MG63 (cell line): ENCODE results near the gene RHOA. TPM values are rescaled to one million over a fixed set of nuclear protein-coding genes. Genes with fewer than 3 reads are reported as not detected.
"Not testable (repeated sequence)": the region's sequence is repeated elsewhere in the genome, so short reads cannot be mapped to it uniquely, and the experiment has no call there.

Experiments used
- DNase-seq: peaks from one replicate; pipeline ENCODE4 v3.0.0-alpha.2; 2020
- H3K27me3 ChIP-seq: fragments of 250-450 bp; sonication (Bioruptor Pico); 2 replicates; pipeline ENCODE4 v1.5.1; 2020; ENCODE audit warnings: mild to moderate bottlenecking, moderate library complexity
- H3K36me3 ChIP-seq: fragments of 250-450 bp; sonication (Bioruptor Pico); 2 replicates; pipeline ENCODE4 v1.5.1; 2020; ENCODE audit warnings: mild to moderate bottlenecking, moderate library complexity
- H3K4me3 ChIP-seq: fragments of 250-450 bp; sonication (Bioruptor Pico); 2 replicates; pipeline ENCODE4 v1.5.1; 2020; ENCODE audit warnings: mild to moderate bottlenecking, moderate library complexity
- H3K9me3 ChIP-seq: fragments of 250-450 bp; sonication (Bioruptor Pico); 2 replicates; pipeline ENCODE4 v1.5.1; 2020; ENCODE audit warnings: mild to moderate bottlenecking, moderate library complexity
- total RNA-seq: library from RNA; depleted of rRNA; stranded (reverse); fragments of >200 nt; shearing (Covaris generic); gene quantifications from 2 replicates; pipeline ENCODE4 v1.2.3, GENCODE V29; 2014; ENCODE audit warnings: low replicate concordance

The RHOA gene
- total RNA-seq, 1 experiment from 2014 or later: 495 TPM

- H3K27me3 ChIP-seq: no peaks in the 10 kb centered on the region
- H3K4me3 ChIP-seq: no peak overlapping the region
- H3K9me3 ChIP-seq: no peaks in the 10 kb centered on the region
- DNase-seq: no peak
- no peaks in the 10 kb centered on the region; the same call in 1 of the 2 replicates for H3K36me3 ChIP-seq
These were observed 23.4 kb downstream of the RHOA start for GRCh38 chr3:49388289-49388820.

GRCh38 chr3:49387721-49388120, 24.1 kb downstream of the RHOA start:
- DNase-seq: no peak
- no peaks in the 10 kb centered on the region; the same call in 1 of the 2 replicates for H3K36me3 ChIP-seq
- no peak overlapping the region for H3K4me3 ChIP-seq
- no peaks in the 10 kb centered on the region for H3K27me3 ChIP-seq
- no peaks in the 10 kb centered on the region for H3K9me3 ChIP-seq

GRCh38 chr3:49386056-49386756, 25.6 kb downstream of the RHOA start:
- no peak for DNase-seq
- Histone ChIP-seq H3K4me3 (no peak overlapping the region), H3K36me3 (no peaks in the 10 kb centered on the region; the same call in 1 of the 2 replicates), H3K27me3 (no peaks in the 10 kb centered on the region), H3K9me3 (no peaks in the 10 kb centered on the region)

GRCh38 chr3:49385617-49386016, 26.2 kb downstream of the RHOA start:
- no peak for DNase-seq
- H3K27me3 ChIP-seq: no peaks in the 10 kb centered on the region

GRCh38 chr3:49383387-49383786, 28.4 kb downstream of the RHOA start:
- Histone ChIP-seq H3K9me3 (no peaks in the 10 kb centered on the region), H3K4me3 (no peak overlapping the region), H3K27me3 (no peaks in the 10 kb centered on the region), H3K36me3 (no peaks in the 10 kb centered on the region; the same call in 1 of the 2 replicates)
- DNase-seq: no peak

More at GRCh38 chr3:49385617-49386016, 26.2 kb downstream of the RHOA start:
- H3K9me3 ChIP-seq: no peaks in the 10 kb centered on the region
- H3K36me3 ChIP-seq: no peaks in the 10 kb centered on the region; the same call in 1 of the 2 replicates
- no peak overlapping the region for H3K4me3 ChIP-seq

GRCh38 chr3:49378249-49378895, 33.4 kb downstream of the RHOA start:
- H3K4me3 ChIP-seq: no peak overlapping the region
- H3K36me3 ChIP-seq: peaks cover 11% of the 10 kb centered on the region
- DNase-seq: peak; percentile 86
- no peaks in the 10 kb centered on the region for H3K9me3 ChIP-seq
- no peaks in the 10 kb centered on the region for H3K27me3 ChIP-seq

GRCh38 chr3:49377483-49377882, 34.3 kb downstream of the RHOA start:
- DNase-seq: peak; percentile 33
- Histone ChIP-seq H3K9me3 (no peaks in the 10 kb centered on the region), H3K4me3 (no peak overlapping the region), H3K36me3 (peaks cover 19% of the 10 kb centered on the region), H3K27me3 (no peaks in the 10 kb centered on the region)

GRCh38 chr3:49371946-49372345, 39.8 kb downstream of the RHOA start:
- peaks cover 34% of the 10 kb centered on the region for H3K36me3 ChIP-seq

GRCh38 chr3:49370585-49371290, 41.0 kb downstream of the RHOA start:
- Histone ChIP-seq H3K36me3 (peaks cover 41% of the 10 kb centered on the region), H3K4me3 (no peak overlapping the region), H3K9me3 (no peaks in the 10 kb centered on the region), H3K27me3 (no peaks in the 10 kb centered on the region)
- DNase-seq: no peak

More at GRCh38 chr3:49371946-49372345, 39.8 kb downstream of the RHOA start:
- no peak for DNase-seq
- H3K9me3 ChIP-seq: no peaks in the 10 kb centered on the region
- no peaks in the 10 kb centered on the region for H3K27me3 ChIP-seq
- no peak overlapping the region for H3K4me3 ChIP-seq

GRCh38 chr3:49362561-49362960, 49.2 kb downstream of the RHOA start:
- Histone ChIP-seq H3K27me3 (no peaks in the 10 kb centered on the region), H3K9me3 (no peaks in the 10 kb centered on the region), H3K4me3 (no peak overlapping the region), H3K36me3 (peaks cover 30% of the 10 kb centered on the region)
- no peak for DNase-seq

GRCh38 chr3:49359623-49360022, 52.2 kb downstream of the RHOA start:
- Histone ChIP-seq H3K9me3 (no peaks in the 10 kb centered on the region), H3K36me3 (peaks cover 40% of the 10 kb centered on the region), H3K4me3 (no peak overlapping the region), H3K27me3 (no peaks in the 10 kb centered on the region)
- DNase-seq: no peak

- Histone ChIP-seq H3K4me3 (peak overlapping the region; percentile 69), H3K9me3 (no peaks in the 10 kb centered on the region), H3K27me3 (no peaks in the 10 kb centered on the region), H3K36me3 (peaks cover 40% of the 10 kb centered on the region)
- no peak for DNase-seq
These were observed 52.9 kb downstream of the RHOA start for GRCh38 chr3:49358884-49359225.

GRCh38 chr3:49358217-49358883, 53.4 kb downstream of the RHOA start, which contains the start of gene GPX1:
Gene GPX1, minus strand, starts transcription at chr3:49358353. Its CDS starts 75 bp downstream, at chr3:49358278.
- Histone ChIP-seq H3K4me3 (peak within 1 kb of the TSS; percentile 69), H3K9me3 (no peaks in the 10 kb centered on the region), H3K27me3 (no peaks in the 10 kb centered on the region), H3K36me3 (peaks cover 40% of the 10 kb centered on the region)
- peak; percentile 96 for DNase-seq

GRCh38 chr3:49357443-49358216, 54.1 kb downstream of the RHOA start:
- Histone ChIP-seq H3K36me3 (peaks cover 40% of the 10 kb centered on the region), H3K4me3 (peak overlapping the region; percentile 69)
- DNase-seq: peak; percentile 54
- H3K27me3 ChIP-seq, H3K9me3 ChIP-seq: not testable (repeated sequence)

- not testable (repeated sequence) for H3K27me3 ChIP-seq, DNase-seq, H3K9me3 ChIP-seq
- peak overlapping the region; percentile 69 for H3K4me3 ChIP-seq
- peaks cover 40% of the 10 kb centered on the region for H3K36me3 ChIP-seq
These were observed 54.7 kb downstream of the RHOA start for GRCh38 chr3:49357095-49357442.

- no peak for DNase-seq
- Histone ChIP-seq H3K36me3 (peaks cover 21% of the 10 kb centered on the region), H3K27me3 (no peaks in the 10 kb centered on the region), H3K9me3 (no peaks in the 10 kb centered on the region), H3K4me3 (no peak overlapping the region)
These were observed 58.8 kb downstream of the RHOA start for GRCh38 chr3:49352890-49353421.
